Lower lobe of right lung (tissue), 2 donors: ENCODE results near the gene GUK1. TPM values are rescaled to one million over a fixed set of nuclear protein-coding genes. Genes with fewer than 3 reads are reported as not detected.

Source experiments
- ATAC-seq, 2 donors: fragments of 200-7000 bp; cut with Tn5 transposase; one replicate each; pipeline ENCODE4 v1.9.1; 2020 to 2022; ENCODE audit warnings: mild to moderate bottlenecking in 2 of 2, moderate library complexity in 2 of 2
- DNase-seq: peaks from one replicate; pipeline ENCODE4 v3.0.0-alpha.2; 2020
- H3K27ac ChIP-seq: fragments of 200-600 bp; one replicate; pipeline ENCODE4 v1.8.0; 2022
- H3K27me3 ChIP-seq: fragments of 200-600 bp; one replicate; pipeline ENCODE4 v1.8.0; 2022; ENCODE audit warnings: low read depth
- H3K36me3 ChIP-seq: fragments of 200-600 bp; one replicate; pipeline ENCODE4 v1.8.0; 2022; ENCODE audit warnings: mild to moderate bottlenecking
- H3K4me1 ChIP-seq: fragments of 200-600 bp; one replicate; pipeline ENCODE4 v1.8.0; 2022
- H3K4me3 ChIP-seq: fragments of 200-600 bp; one replicate; pipeline ENCODE4 v1.8.0; 2022; ENCODE audit warnings: mild to moderate bottlenecking
- H3K9me3 ChIP-seq: fragments of 200-600 bp; one replicate; pipeline ENCODE4 v1.8.0; 2022
- intact Hi-C: fragments of 100-400 bp; cut with DNase I; formaldehyde crosslinking; loops from one replicate; pipeline ENCODE4 v1.11.0; 2022
- total RNA-seq: library from RNA; stranded (reverse); fragmentation: NEBNext Ultra II Directional; extraction: Animal tissue kit (Norgen Biotek cat#: 25700); gene quantifications from one replicate; pipeline ENCODE4 v1.2.1, GENCODE V29; 2021
- TF ChIP-seq, protein P1 (sequence below): fragments of 200-600 bp; IDR thresholded peaks from one replicate; pipeline ENCODE4 v1.8.0; 2022; ENCODE audit warnings: antibody characterized with exemption, mild to moderate bottlenecking
- donor health status: DM: no; HTN: yes; CAD: no; lungs with severe emphysema.

Gene GUK1
- total RNA-seq, 1 donor from 2014 or later = 192 TPM

DNA sequence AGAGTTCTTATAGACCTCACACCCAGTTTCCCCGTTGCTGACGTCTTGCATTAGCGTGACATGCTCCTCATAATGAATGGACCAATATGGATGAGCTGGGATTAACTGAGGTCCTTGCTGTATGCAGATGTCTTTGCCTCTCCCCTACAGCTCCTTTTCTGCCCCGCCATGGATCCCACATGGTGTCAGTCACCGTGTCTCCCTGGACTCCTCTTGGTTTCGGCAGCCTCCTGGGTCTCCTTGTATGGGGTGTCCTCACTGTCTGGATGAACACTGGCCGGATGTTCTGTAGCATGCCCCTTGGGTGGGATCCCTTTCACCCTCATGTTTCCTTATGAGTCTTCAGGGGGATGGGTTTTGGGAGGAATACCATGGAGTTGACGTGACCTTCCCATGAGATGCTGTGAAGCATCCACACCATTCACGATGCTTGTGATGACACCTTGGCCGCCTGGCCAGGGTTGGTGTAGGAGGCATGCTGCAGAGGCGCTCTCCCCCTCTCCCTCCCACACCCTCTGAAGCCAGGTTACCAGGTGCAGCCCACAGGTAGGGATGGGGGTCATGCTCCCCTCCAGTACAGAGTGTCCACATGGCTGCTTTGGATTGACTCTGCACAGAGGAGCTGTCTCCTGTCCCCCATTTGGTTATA is 14.1 kb downstream of the GUK1 start:
- Histone ChIP-seq H3K36me3 (peaks cover 6% of the 10 kb centered on the region), H3K27ac (no peak overlapping the region), H3K4me1 (peaks cover 29% of the 10 kb centered on the region), H3K27me3 (no peaks in the 10 kb centered on the region), H3K4me3 (no peak overlapping the region), H3K9me3 (no peaks in the 10 kb centered on the region)
- TF ChIP-seq, protein P1, sequence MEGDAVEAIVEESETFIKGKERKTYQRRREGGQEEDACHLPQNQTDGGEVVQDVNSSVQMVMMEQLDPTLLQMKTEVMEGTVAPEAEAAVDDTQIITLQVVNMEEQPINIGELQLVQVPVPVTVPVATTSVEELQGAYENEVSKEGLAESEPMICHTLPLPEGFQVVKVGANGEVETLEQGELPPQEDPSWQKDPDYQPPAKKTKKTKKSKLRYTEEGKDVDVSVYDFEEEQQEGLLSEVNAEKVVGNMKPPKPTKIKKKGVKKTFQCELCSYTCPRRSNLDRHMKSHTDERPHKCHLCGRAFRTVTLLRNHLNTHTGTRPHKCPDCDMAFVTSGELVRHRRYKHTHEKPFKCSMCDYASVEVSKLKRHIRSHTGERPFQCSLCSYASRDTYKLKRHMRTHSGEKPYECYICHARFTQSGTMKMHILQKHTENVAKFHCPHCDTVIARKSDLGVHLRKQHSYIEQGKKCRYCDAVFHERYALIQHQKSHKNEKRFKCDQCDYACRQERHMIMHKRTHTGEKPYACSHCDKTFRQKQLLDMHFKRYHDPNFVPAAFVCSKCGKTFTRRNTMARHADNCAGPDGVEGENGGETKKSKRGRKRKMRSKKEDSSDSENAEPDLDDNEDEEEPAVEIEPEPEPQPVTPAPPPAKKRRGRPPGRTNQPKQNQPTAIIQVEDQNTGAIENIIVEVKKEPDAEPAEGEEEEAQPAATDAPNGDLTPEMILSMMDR = no peak
- intact Hi-C loops = no loop called here
- ATAC-seq (no peak), DNase-seq (peak; percentile 32)

DNA sequence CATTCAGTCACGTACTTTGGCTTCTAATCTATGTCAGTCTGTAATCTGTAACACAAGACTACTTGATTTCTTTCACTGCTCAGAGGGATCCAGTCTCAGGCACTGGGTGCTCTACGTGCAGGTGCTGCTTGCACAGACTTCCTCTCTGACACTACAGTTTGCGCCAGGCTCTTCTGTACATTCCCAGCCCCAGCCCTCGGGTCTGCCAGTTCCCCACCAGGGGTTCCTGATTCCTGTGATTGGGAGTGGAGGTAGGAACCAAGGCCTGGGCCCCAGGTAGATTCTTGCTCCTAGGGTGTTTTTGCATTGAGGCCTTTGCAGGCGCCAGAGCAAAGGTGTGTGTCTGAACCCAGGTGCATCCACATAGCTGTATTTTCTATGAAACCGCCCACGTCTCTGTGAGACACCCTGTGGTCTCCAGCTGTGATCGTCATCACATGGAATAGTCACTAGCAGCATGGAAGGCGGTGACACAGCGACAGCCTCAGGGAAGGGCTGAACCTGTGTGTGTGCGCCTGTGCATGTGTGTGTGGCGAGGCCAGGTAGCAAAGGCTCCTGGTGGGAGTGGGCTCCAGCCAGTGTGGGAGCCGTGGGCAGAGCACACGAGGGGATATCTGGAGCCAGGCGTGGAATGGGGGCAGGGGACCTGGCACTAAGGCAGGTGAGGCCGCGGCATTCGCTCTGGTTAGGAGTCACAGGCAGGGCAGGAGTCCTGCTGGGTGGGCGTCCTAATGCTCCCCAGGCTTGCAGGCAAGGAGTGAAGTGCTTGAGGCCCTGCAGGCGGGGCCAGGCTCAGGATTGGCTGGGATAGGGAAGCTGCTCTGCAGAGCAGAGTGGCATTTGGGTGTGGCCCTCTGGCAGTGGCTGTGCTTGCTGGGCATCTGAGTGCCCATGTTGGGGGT is 14.8 kb downstream of the GUK1 start:
- H3K4me3 ChIP-seq = no peak overlapping the region
- intact Hi-C loops = no loop called here
- peaks cover 21% of the 10 kb centered on the region for H3K4me1 ChIP-seq
- H3K9me3 ChIP-seq = no peaks in the 10 kb centered on the region
- TF ChIP-seq, protein P1 = no peak
- DNase-seq (peak; percentile 49), ATAC-seq (peak; percentile 4 to 21)
- H3K27me3 ChIP-seq = peaks cover 3% of the 10 kb centered on the region
- H3K36me3 ChIP-seq = peaks cover 1% of the 10 kb centered on the region
- H3K27ac ChIP-seq = no peak overlapping the region

DNA sequence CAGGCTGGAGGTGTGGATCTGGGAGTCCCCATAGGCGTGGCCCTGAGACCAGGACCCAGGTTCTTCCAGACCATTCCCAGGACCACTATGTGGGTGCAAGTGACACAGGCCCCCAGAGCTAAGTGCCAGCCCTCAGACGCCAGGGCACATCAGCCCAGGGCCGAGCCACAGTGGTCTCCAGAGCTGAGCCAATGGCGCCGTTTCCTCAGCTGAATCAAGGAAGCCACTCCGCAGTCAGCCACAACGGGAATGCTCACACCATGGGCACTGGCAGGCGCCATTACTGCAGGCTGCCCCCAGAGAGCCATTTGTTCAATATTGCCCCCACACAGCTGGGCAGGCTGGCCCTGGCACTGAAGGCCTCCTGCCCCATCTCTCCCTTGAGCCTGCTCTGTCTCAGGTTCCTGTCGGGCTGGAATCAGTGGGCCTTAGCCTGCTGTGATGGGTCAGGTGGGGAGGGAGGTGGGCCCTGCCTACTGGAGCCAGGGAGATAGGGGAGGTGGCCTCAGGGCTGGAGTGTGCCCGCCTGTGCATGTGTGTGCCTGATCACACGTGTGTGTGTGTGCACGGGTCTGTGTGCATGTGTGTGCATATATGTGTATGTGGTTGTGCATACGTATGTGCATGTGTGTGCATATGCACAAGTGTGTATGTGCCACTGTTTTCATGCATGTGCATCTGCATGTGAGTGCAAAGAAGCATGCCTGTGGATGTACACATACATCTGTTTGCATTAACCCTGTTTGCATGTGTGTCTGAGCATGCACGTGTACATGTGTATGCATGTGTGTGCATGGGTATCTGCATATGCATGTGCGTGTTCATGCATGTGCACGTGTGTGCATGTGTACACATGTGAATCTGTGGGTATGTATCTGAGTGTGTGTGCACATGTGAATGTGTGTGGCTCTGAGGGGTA is 15.8 kb downstream of the GUK1 start:
- Histone ChIP-seq H3K27me3 (peaks cover 10% of the 10 kb centered on the region), H3K36me3 (no peaks in the 10 kb centered on the region), H3K27ac (no peak overlapping the region), H3K4me1 (peaks cover 12% of the 10 kb centered on the region), H3K4me3 (no peak overlapping the region), H3K9me3 (no peaks in the 10 kb centered on the region)
- DNase-seq (peak; percentile 36), ATAC-seq (no peak)
- intact Hi-C loops = no loop called here
- TF ChIP-seq, protein P1 = no peak

DNA sequence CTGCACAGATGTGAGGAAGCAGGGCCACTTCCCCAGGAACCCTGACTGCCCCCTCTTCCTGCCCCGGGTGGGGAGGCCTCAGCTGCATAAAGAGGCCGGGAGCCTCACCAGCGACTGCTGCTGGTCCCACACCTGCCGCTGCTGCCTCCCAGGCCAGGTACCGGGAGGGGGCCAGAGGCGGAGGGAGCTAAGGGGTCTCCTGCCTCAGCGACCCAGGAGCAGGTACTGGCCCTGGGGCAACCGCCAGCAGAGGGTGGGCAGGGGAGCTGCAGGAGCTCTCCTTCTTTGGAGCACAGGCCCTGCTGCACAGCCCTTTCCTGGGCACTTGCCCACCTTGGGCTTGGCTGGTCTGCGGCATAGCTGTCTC is 16.4 kb downstream of the GUK1 start:
- no peak overlapping the region for H3K27ac ChIP-seq
- no peak overlapping the region for H3K4me3 ChIP-seq
- H3K36me3 ChIP-seq = no peaks in the 10 kb centered on the region
- H3K9me3 ChIP-seq = no peaks in the 10 kb centered on the region
- H3K27me3 ChIP-seq = peaks cover 10% of the 10 kb centered on the region
- no peak for ATAC-seq
- intact Hi-C loops = no loop called here
- TF ChIP-seq, protein P1 = no peak
- peak; percentile 38 for DNase-seq
- H3K4me1 ChIP-seq = peaks cover 11% of the 10 kb centered on the region

DNA sequence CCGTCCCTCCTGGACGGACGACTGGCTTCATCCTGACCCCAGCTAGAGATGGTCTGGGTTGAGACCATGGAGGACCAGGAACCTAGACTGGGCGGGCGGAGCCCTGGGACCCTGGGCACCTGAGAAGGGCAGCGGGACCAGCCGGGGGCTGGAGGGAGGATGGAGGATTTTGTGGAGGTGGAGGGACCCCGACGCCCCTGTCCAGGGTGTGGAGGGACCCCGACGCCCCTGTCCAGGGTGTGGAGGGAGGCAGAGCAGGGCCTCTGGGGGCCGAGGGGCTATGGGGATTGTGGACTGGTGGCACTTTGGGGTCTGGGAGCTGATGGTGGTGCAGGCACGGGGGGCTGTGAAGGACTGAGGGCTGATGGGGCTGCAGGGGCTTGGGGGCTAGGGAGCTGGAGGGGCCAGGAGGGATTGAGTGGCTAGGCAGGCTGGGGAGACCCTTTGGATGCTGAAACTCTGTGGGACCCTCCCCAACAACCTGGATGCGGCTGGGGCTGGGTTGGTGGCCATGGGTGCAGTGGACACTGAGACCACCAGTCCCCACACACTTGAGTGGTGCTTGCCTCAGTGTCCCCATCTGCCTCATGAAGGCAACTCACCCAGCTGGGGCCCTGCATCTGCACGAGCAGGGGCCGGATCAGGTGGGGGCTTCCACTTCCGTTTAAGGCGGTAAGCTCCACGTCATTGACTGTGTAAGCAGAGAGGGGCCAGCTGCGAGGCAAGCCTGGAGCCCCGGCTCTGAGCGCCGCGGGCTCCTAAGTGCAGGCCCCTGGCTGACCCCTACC is 17.1 kb downstream of the GUK1 start:
- Histone ChIP-seq H3K4me3 (no peak overlapping the region), H3K4me1 (peaks cover 12% of the 10 kb centered on the region), H3K27me3 (peaks cover 10% of the 10 kb centered on the region), H3K9me3 (no peaks in the 10 kb centered on the region), H3K27ac (no peak overlapping the region), H3K36me3 (no peaks in the 10 kb centered on the region)
- TF ChIP-seq, protein P1 = no peak
- ATAC-seq (no peak), DNase-seq (peak; percentile 38)
- intact Hi-C loops = no loop called here
